Measurements from ENCODE around the gene A4GALT.

Gene A4GALT

GRCh38 chr22:42648368-42649245 lies 72.1 kb downstream of the A4GALT start:
- DNase-seq (ENCODE audit: low spot score): no peak

GRCh38 chr22:42648017-42648367 lies 72.7 kb downstream of the A4GALT start:
- DNase-seq (ENCODE audit: low spot score): no peak

- peak; percentile 22 for DNase-seq (ENCODE audit: low spot score)
These were observed 73.8 kb downstream of the A4GALT start for GRCh38 chr22:42646569-42647525.

DNA sequence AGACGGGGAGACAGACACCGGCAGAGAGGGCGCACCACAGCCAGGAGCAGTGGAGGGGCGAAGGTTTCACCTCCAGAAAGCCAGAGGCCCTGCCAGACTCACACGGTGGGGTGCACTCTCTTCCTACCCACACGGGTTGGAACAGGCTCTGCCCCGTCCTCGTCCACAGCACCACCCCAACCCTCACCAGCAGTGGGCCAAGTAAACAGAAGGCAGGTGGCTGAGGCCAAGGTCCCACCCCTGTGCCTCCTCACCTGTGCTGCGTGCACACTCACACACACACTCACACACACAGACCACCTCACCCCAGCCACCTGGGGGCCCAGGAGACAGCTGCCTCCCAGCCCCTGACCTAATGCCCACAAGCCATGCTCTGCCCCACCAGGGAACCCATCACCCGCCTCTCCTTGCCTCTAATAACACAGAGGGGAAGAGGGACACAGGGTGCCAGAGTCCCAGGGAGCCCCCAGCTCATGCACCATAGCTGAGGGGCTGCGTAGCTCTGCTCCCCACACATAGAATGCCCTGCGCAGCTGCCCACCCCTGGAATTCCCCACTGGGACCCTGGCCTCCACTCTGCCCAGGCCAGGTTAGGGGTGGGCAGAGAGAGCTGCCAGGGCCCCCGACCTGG lies 74.6 kb downstream of the A4GALT start:
- no peak for DNase-seq (ENCODE audit: low spot score)

DNA sequence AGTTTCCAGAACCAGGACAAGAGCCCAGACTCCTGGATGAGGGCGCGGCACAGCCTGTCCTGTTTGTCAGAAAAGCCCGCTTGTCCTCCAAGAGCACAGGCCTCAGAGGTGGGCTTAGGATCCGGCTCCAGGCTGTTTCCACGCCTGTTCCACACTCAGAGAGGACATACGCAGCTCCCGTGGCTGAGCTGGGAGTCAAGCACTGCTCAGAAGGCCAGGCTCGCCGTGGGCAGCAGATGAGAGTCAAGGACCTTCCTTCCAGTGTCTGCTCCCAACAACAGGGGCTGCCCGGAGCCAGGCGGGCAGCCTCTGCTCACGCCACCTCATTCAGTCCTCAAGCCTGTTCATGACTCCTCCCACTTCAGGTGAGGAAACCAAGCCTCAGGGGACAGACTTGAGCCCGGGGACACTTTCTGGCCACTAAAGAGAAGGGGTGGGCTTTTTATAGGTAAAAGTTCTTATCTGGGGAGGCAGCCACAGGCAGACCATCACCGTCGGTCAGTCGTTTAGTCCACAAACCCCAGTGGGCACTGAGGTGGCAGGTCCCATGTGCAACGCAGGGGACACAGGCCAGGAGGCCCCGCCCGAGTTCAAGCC lies 75.2 kb downstream of the A4GALT start:
- no peak for DNase-seq (ENCODE audit: low spot score)

DNA sequence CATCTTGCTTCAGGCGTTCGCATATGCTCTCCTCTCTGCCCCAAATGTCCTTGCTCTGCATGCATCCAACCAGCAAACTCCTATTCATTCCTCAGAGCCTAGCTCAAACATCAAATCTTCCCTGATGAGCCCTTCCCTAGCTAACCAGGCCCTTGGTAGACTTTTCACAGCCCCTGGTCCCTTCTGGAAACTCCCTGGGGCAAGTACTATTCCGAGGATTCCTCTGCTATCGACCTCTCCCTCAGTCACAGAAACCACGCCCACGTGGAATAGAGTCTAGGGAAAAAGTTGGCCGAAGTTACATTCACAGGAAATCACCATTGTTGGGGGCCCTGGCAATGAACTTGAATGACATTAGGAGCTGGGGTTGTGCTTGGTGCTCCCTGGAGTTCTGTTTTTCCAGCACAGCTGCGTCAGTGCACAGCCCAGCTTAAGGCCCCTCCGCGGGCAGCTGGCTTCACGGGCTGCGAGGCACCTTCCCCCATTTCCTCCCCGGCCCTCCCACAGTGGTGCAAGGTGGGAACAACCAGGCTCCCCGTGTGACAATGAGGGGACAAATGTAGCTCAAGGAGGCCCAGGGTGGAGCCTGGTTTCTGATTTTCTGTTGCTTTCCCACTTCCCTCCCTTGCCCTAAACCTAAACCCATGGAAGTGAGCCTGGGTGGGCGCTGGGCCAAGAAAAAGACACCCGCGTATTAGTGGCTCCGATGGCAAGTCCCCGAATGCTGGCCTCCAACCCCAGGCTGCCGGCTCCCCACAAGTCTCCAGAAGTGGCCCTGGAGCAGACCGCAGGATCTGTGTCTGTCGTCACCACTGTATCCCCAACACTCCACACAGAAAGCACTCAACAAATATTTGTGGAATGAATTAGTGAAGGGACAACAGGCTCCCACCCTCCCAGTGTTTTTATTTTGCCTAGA lies 76.0 kb downstream of the A4GALT start:
- peak; percentile 59 for DNase-seq (ENCODE audit: low spot score)

DNA sequence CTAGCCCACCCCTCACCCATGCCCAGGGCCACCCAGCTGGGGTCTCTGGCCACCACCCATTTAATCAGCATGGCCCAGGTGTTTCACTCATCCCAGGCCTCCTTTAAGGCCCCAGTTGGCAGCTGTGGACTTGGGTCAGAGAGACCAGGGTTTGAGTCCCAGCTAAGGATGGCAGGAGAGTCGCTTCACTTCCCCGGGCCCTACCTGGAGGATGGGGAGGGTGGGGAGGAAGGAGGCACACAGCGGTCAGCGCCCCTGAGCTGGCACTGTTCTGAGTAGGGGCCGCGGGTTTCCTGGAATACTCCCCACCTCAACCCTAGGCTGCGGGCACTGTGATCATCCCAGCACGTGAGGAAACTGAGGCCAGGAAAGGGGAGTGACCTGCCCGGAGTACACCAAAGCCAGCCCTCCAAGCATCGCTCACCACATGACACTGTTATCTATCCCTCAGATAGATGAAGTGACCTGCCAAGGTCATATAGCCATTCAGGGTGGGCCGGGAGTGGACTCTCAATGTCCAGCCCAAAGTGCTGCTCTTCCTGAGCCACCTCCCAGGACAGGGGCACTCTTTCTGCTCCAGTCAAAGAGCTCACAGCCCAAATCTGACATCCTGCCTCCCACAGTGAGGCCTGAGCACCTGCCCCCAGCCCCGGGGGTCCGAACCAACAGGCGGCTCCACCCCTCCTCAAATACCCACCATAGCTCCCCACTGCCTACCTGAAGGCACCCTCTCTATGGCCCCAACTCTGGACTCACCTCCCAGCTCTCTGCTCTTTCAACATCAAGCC lies 76.8 kb downstream of the A4GALT start:
- no peak for DNase-seq (ENCODE audit: low spot score)

DNA sequence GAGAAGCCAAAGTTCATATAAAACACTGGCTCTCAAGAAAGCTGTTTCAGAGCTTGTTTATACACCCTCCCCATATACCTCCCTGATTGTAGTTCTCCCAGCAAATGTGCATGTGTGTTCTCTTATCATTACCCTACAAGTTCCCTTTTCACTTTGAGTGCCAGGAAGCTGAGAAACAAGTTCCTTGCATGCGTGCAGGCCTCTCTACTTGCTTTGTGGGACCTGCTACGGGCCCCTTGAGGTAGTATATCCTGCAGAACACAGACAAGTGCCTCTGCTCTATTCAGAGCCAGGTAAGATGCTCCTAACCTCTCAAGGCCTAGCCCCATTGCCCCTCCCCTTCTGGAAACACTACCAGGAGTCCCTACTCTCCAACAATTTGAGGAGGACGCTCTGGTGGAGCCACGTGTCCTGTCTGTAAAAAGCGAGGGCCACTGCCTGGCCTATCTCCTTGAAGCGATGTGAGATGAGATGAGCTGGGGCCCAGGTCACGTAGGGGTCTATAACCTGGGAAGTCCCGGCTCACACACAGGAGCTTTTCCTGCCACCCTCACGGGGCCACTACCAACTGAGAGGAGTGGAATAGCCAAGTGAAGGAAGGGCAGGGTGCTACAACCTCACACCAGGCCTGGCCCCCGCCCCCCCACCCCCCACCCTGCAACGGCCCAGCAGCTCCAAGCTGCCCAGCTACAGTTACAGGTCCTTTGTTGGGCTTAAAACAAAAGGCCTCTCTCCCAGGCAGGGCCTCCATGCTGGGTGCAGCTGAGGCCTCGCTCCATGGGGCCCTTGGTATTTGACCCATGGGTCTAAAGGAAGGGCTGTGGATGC lies 77.7 kb downstream of the A4GALT start:
- no peak for DNase-seq (ENCODE audit: low spot score)
